Activated CD4-positive, alpha-beta T cell treated with anti-CD3 and anti-CD28 coated beads, Interleukin-2, amount 50 U/mL, for 48 hours (primary cell): ENCODE measurements around the gene BEGAIN.

Experiments
- DNase-seq, 2 experiments: peaks; one replicate each; pipeline ENCODE4 v3.0.0-alpha.2; 2020

Gene BEGAIN

GRCh38 chr14:100599981-100600380 is 12.8 kb upstream of the BEGAIN start:
- no peak for DNase-seq

- DNase-seq = no peak
Measured at GRCh38 chr14:100594625-100594951, 7.4 kb upstream of the BEGAIN start.

- no peak for DNase-seq
Measured at GRCh38 chr14:100593751-100594624, 6.8 kb upstream of the BEGAIN start.

- no peak for DNase-seq
Measured at GRCh38 chr14:100592972-100593371, 5.8 kb upstream of the BEGAIN start.

GRCh38 chr14:100592461-100592891 is 5.3 kb upstream of the BEGAIN start:
- no peak for DNase-seq

- DNase-seq = no peak
Measured at GRCh38 chr14:100591453-100592371, 4.5 kb upstream of the BEGAIN start.

- DNase-seq = no peak
Measured at GRCh38 chr14:100590726-100591452, 3.7 kb upstream of the BEGAIN start.

GRCh38 chr14:100589760-100590469 is 2.7 kb upstream of the BEGAIN start:
- DNase-seq = no peak

GRCh38 chr14:100589071-100589759 is 2.0 kb upstream of the BEGAIN start:
- no peak for DNase-seq

- DNase-seq = no peak
Measured at GRCh38 chr14:100588671-100589070, 1.5 kb upstream of the BEGAIN start.

GRCh38 chr14:100587763-100588411 is 670 bp upstream of the BEGAIN start:
- no peak for DNase-seq

GRCh38 chr14:100586403-100587085 is 673 bp downstream of the BEGAIN start:
- peak; percentile 56 to 66 for DNase-seq

GRCh38 chr14:100586153-100586402 is 1.1 kb downstream of the BEGAIN start:
- DNase-seq = no peak

GRCh38 chr14:100585448-100586152 is 1.6 kb downstream of the BEGAIN start:
- no peak for DNase-seq

- DNase-seq = no peak
Measured at GRCh38 chr14:100584056-100585031, 2.9 kb downstream of the BEGAIN start.

GRCh38 chr14:100583245-100583644 is 4.0 kb downstream of the BEGAIN start:
- DNase-seq = no peak

- no peak for DNase-seq
Measured at GRCh38 chr14:100582496-100583165, 4.6 kb downstream of the BEGAIN start.
